K562 (cell line): Measurements from ENCODE around the gene TVP23A. TPM values are rescaled to one million over a fixed set of nuclear protein-coding genes. Genes with fewer than 3 reads are reported as not detected.

Experiments used
- ATAC-seq: fragments of 200-7000 bp; cut with Tn5 transposase; 3 replicates; pipeline ENCODE4 v1.9.1; 2020; ENCODE audit warnings: moderate library complexity
- BruUV-seq: library from RNA; stranded (reverse); fragments of 400-500 nt; replicated peaks from 2 replicates; lab custom pipeline; 2021; lab: Mats Ljungman, UMichigan
- CTCF ChIA-PET: fragments of 300-600 bp; formaldehyde crosslinking; extraction: SDS; loops from one replicate; lab custom pipeline; 2021; ENCODE audit warnings: low intra/inter-chr PET ratio; lab: Yijun Ruan, JAX
- POLR2A ChIA-PET: fragments of 300-600, 350-650 bp; sonication (Branson Sonifier 250); formaldehyde crosslinking; extraction: SDS; loops from one replicate; lab custom pipeline; 2021; ENCODE audit warnings: antibody characterized with exemption, inconsistent platforms; lab: Yijun Ruan, JAX
- DNase-seq, 4 experiments: peaks; one replicate each; pipeline versions ENCODE4 v3.0.0 to v3.0.0-alpha.2; 2011 to 2018; ENCODE audit warnings: low spot score in 3 of 4, mixed read lengths in 3 of 4; ENCODE audit errors: extremely low read depth in 1 of 4
- FAIRE-seq: peaks from 2 replicates; lab custom pipeline; 2011; peaks lifted over from hg19 to GRCh38; lab: Jason Lieb, UNC
- H2AFZ ChIP-seq: 2 replicates; pipeline ENCODE4 v1.6.0; 2011; ENCODE audit warnings: low read depth, low read length, control low read depth, inconsistent platforms
- H3K27ac ChIP-seq: fragments of 200-600 bp; 3 replicates; pipeline ENCODE4 v1.8.0; 2011; ENCODE audit warnings: low read depth, mild to moderate bottlenecking, control low read depth, inconsistent platforms, low read length, moderate library complexity, mixed read lengths; ENCODE audit errors: extremely low read depth
- H3K27me3 ChIP-seq, 2 experiments: fragments of 300-600 bp in 1 of 2; 2 replicates in 1 of 2; 3 replicates in 1 of 2; pipeline versions ENCODE4 v1.6.0 to v1.8.0; 2011; ENCODE audit warnings: inconsistent platforms in 2 of 2, low read length in 2 of 2, mild to moderate bottlenecking in 1 of 2, mixed read lengths in 1 of 2, moderate library complexity in 1 of 2; ENCODE audit not compliant: control insufficient read depth in 2 of 2, insufficient read depth in 2 of 2
- H3K36me3 ChIP-seq: fragments of 300-600 bp; 3 replicates; pipeline ENCODE4 v1.8.0; 2011; ENCODE audit warnings: mild to moderate bottlenecking, low read length, inconsistent platforms; ENCODE audit not compliant: control insufficient read depth, insufficient read depth
- H3K4me1 ChIP-seq, 2 experiments: fragments of 200-600 bp in 1 of 2; replicated peaks in 1 of 2; 2 replicates in 1 of 2; 3 replicates in 1 of 2; pipeline versions ENCODE4 v1.5.1 to v1.8.0; 2011; ENCODE audit warnings: inconsistent platforms in 2 of 2, low read length in 2 of 2, mild to moderate bottlenecking in 1 of 2, mixed read lengths in 1 of 2, moderate library complexity in 1 of 2; ENCODE audit not compliant: control insufficient read depth in 2 of 2, insufficient read depth in 2 of 2
- H3K4me2 ChIP-seq: 2 replicates; pipeline ENCODE4 v1.6.1; 2011; ENCODE audit warnings: low read length, control low read depth, inconsistent platforms, mixed read lengths; ENCODE audit not compliant: insufficient read depth
- H3K4me3 ChIP-seq: fragments of 200-600 bp; sonication (generic), shearing (Covaris generic); 2 replicates; pipeline ENCODE4 v1.5.1; 2016; ENCODE audit warnings: control low read depth, inconsistent platforms
- H3K79me2 ChIP-seq: fragments of 200-600 bp; 3 replicates; pipeline ENCODE4 v1.8.0; 2011; ENCODE audit warnings: low read length, inconsistent platforms; ENCODE audit not compliant: control insufficient read depth, insufficient read depth
- H3K9ac ChIP-seq, 2 experiments: 2 replicates each; pipeline versions ENCODE4 v1.6.0 to v1.6.1; 2011; ENCODE audit warnings: low read depth in 2 of 2, low read length in 2 of 2, control low read depth in 1 of 2, inconsistent platforms in 1 of 2, mild to moderate bottlenecking in 1 of 2, mixed read lengths in 1 of 2; ENCODE audit not compliant: insufficient read depth in 1 of 2
- H3K9me1 ChIP-seq: one replicate; pipeline ENCODE4 v1.6.0; 2011; ENCODE audit warnings: inconsistent platforms, mild to moderate bottlenecking, low read length, moderate library complexity; ENCODE audit not compliant: control insufficient read depth, insufficient read depth
- H3K9me3 ChIP-seq: replicated peaks from 2 replicates; pipeline ENCODE4 v1.5.1; 2011; ENCODE audit warnings: low read depth, low read length, inconsistent platforms; ENCODE audit not compliant: control insufficient read depth, insufficient read depth
- H4K20me1 ChIP-seq: replicated peaks from 2 replicates; pipeline ENCODE4 v1.6.1; 2011; ENCODE audit warnings: low read length, inconsistent platforms, mixed read lengths; ENCODE audit not compliant: control insufficient read depth, insufficient read depth
- POLR2AphosphoS2 ChIP-seq: IDR thresholded peaks from 2 replicates; pipeline ENCODE4 v1.6.1; 2012; ENCODE audit warnings: low read length, improper control_type of control experiment
- SMAD2 ChIP-seq: fragments of 150-350 bp; IDR thresholded peaks from 2 replicates; pipeline ENCODE4 v1.6.1; 2014; ENCODE audit warnings: low read depth, mild to moderate bottlenecking, low read length
- SMARCA5 ChIP-seq: fragments of 450-650 bp; IDR thresholded peaks from 2 replicates; pipeline ENCODE4 v1.6.1; 2016
- SREBF2 ChIP-seq: sonication (generic); formaldehyde crosslinking; IDR thresholded peaks from 2 replicates; pipeline ENCODE4 v1.4.0; 2020; ENCODE audit warnings: mild to moderate bottlenecking, missing genetic modification reagents
- ZNF717 ChIP-seq: fragments of 250-450 bp; sonication (Bioruptor Pico); IDR thresholded peaks from 2 replicates; pipeline ENCODE4 v1.5.0; 2021
- WGBS: fragments of 100-300 bp; shearing (Covaris generic); methylation state at CpG from one replicate; pipeline ENCODE4 v1.1.6; 2016; ENCODE audit warnings: low coverage, mixed read lengths; ENCODE audit not compliant: insufficient coverage; ENCODE audit errors: missing lambda C conversion rate; 5-methylcytosine and 5-hydroxymethylcytosine counted together
- in situ Hi-C: fragments of 300-500 bp; cut with MboI; formaldehyde crosslinking; loops from 4 replicates; pipeline ENCODE4 v1.15.0; 2018; ENCODE audit warnings: inconsistent platforms, mixed read lengths
- intact Hi-C: fragments of 100-400 bp; cut with micrococcal nuclease; formaldehyde crosslinking; loops from 2 replicates; pipeline ENCODE4 v1.14.2; 2022
- polyA plus RNA-seq, 8 experiments: library from polyadenylated mRNA; depleted of rRNA in 4 of 8; stranded (reverse) in 5 of 8; unstranded in 3 of 8; fragments of >200 nt; fragmentation: Nextera tagmentation in 2 of 8; fragmentation: Illumina TruSeq in 1 of 8; extraction: Ambion mirVana in 2 of 8; extraction: Trizol in 1 of 8; gene quantifications; 2 replicates each; pipeline versions ENCODE4 v1.2.1 to v1.2.3, GENCODE V29; 2011 to 2014; ENCODE audit warnings: inconsistent platforms in 1 of 8, missing spikeins in 1 of 8
- total RNA-seq, 7 experiments: library from RNA; depleted of rRNA in 6 of 7; stranded (reverse); fragments of >200 nt in 6 of 7; fragmentation: Illumina TruSeq in 2 of 7; extraction: Trizol in 2 of 7; gene quantifications; 2 replicates each; pipeline versions ENCODE4 v1.2.1 to v1.2.3, GENCODE V29; 2011 to 2021; ENCODE audit warnings: low replicate concordance in 1 of 7
- TF ChIP-seq, protein P1 (sequence below): sonication (generic); formaldehyde crosslinking; IDR thresholded peaks from 2 replicates; pipeline ENCODE4 v1.8.1; 2023; ENCODE audit warnings: mild to moderate bottlenecking, missing genetic modification reagents

Gene TVP23A
- total and polyA plus RNA-seq, 9 of the 15 experiments (the other 6 are each of a cell fraction or from before 2014, with no cell fraction given): 0.04 to 0.77 (median 0.10) TPM; not detected in 3

DNA sequence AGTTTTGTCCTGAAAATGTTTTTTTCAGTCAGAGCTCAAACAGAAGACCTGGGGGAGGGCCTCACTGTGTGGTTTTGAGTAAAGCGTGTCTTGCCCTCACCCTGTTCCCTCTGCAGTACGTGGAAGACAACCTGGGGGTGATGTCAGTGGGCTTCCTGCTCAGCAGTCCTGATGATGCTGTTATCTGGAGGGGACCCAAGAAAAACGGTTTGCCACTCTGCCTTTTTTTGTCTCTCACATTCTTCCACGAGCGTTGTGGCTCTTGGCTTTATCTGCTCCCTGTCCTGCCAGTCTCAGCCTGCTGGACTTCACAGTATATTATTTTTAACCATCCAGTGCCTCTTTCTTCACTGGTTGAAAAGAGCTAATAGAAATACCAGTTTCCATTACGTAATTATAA, 62.0 kb downstream of the TVP23A start:
- no peaks in the 10 kb centered on the region for H3K79me2 ChIP-seq
- no peak overlapping the region for H3K9ac ChIP-seq
- POLR2A ChIA-PET: no interaction called here
- DNase-seq (no peak), FAIRE-seq (no peak), ATAC-seq (no peak)
- no peaks in the 10 kb centered on the region for H3K27me3 ChIP-seq
- H3K4me1 ChIP-seq: no peaks in the 10 kb centered on the region
- H3K36me3 ChIP-seq: peaks cover 68% of the 10 kb centered on the region; the same call in 2 of the 3 replicates
- 83% methylated on average over 5 of the region's 6 CpGs for WGBS
- TF ChIP-seq ZNF717 (CRISPR knock-in tag) (no peak), SMARCA5 (no peak), POLR2AphosphoS2 (no peak), SREBF2 (CRISPR knock-in tag) (no peak), SMAD2 (no peak)
- TF ChIP-seq, protein P1, sequence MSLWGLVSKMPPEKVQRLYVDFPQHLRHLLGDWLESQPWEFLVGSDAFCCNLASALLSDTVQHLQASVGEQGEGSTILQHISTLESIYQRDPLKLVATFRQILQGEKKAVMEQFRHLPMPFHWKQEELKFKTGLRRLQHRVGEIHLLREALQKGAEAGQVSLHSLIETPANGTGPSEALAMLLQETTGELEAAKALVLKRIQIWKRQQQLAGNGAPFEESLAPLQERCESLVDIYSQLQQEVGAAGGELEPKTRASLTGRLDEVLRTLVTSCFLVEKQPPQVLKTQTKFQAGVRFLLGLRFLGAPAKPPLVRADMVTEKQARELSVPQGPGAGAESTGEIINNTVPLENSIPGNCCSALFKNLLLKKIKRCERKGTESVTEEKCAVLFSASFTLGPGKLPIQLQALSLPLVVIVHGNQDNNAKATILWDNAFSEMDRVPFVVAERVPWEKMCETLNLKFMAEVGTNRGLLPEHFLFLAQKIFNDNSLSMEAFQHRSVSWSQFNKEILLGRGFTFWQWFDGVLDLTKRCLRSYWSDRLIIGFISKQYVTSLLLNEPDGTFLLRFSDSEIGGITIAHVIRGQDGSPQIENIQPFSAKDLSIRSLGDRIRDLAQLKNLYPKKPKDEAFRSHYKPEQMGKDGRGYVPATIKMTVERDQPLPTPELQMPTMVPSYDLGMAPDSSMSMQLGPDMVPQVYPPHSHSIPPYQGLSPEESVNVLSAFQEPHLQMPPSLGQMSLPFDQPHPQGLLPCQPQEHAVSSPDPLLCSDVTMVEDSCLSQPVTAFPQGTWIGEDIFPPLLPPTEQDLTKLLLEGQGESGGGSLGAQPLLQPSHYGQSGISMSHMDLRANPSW: no peak
- H3K4me2 ChIP-seq: no peak overlapping the region
- H4K20me1 ChIP-seq: no peaks in the 10 kb centered on the region
- no peak overlapping the region for H3K27ac ChIP-seq
- H3K4me3 ChIP-seq: no peak overlapping the region
- intact Hi-C loops: no loop called here
- H3K9me3 ChIP-seq: no peaks in the 10 kb centered on the region
- in situ Hi-C loops: no loop called here
- CTCF ChIA-PET: no interaction called here
- H2AFZ ChIP-seq: no peak overlapping the region
- no peaks in the 10 kb centered on the region for H3K9me1 ChIP-seq
- BruUV-seq: no TSS peak
